GM12878 (cell line): Measurements from ENCODE around the gene GLTP.

ENCODE experiments used
- ATF7 ChIP-seq: fragments of 450-650 bp; IDR thresholded peaks from 2 replicates; pipeline ENCODE4 v1.6.1; 2016; ENCODE audit warnings: low read depth, mild to moderate bottlenecking
- CBFB ChIP-seq: IDR thresholded peaks from 2 replicates; pipeline ENCODE4 v1.6.1; 2016; ENCODE audit warnings: antibody characterized with exemption, low read depth
- CBX3 ChIP-seq: fragments of 200-600 bp; sonication (generic); IDR thresholded peaks from 2 replicates; pipeline ENCODE4 v1.6.1; 2016; ENCODE audit warnings: low read depth, borderline replicate concordance
- CBX5 ChIP-seq: sonication (generic); IDR thresholded peaks from 2 replicates; pipeline ENCODE4 v1.6.1; 2016; ENCODE audit warnings: low read depth, moderate library complexity, mild to moderate bottlenecking, inconsistent platforms
- CHD4 ChIP-seq: fragments of 200-600 bp; sonication (generic); IDR thresholded peaks from 2 replicates; pipeline ENCODE4 v1.6.1; 2016; ENCODE audit warnings: mild to moderate bottlenecking
- EZH2 ChIP-seq: IDR thresholded peaks from 2 replicates; pipeline ENCODE4 v1.6.1; 2012; ENCODE audit warnings: low read depth, mild to moderate bottlenecking, control low read depth, inconsistent platforms, low read length, borderline replicate concordance; ENCODE audit not compliant: control insufficient read depth
- POLR2A ChIP-seq: IDR thresholded peaks from 2 replicates; pipeline ENCODE4 v1.6.1; 2011; ENCODE audit warnings: low read depth, mild to moderate bottlenecking, low read length
- POLR2AphosphoS2 ChIP-seq: IDR thresholded peaks from 2 replicates; pipeline ENCODE4 v1.6.1; 2011; ENCODE audit warnings: low read depth, mild to moderate bottlenecking, low read length, improper control_type of control experiment, moderate library complexity
- POLR2AphosphoS5 ChIP-seq: IDR thresholded peaks from 2 replicates; pipeline ENCODE4 v1.6.1; 2011; ENCODE audit warnings: mild to moderate bottlenecking, low read length, inconsistent platforms
- SP1 ChIP-seq: IDR thresholded peaks from one replicate; pipeline ENCODE4 v1.6.1; 2011; ENCODE audit warnings: low read depth, low read length
- TF ChIP-seq, protein P1 (sequence below), 3 experiments: IDR thresholded peaks in 2 of 3; conservative IDR thresholded peaks in 1 of 3; 2 replicates each; pipeline ENCODE4 v1.5.1; 2011; ENCODE audit warnings: low read depth in 3 of 3, low read length in 3 of 3, mild to moderate bottlenecking in 3 of 3, control low read depth in 2 of 3, moderate library complexity in 2 of 3, inconsistent platforms in 1 of 3, mixed read lengths in 1 of 3; ENCODE audit not compliant: control insufficient read depth in 2 of 3, insufficient read depth in 1 of 3; ENCODE audit errors: extremely low read depth in 1 of 3
- TF ChIP-seq, protein P2 (sequence below): fragments of 450-650 bp; formaldehyde crosslinking; IDR thresholded peaks from 2 replicates; pipeline ENCODE4 v1.4.0; 2020; ENCODE audit warnings: mild to moderate bottlenecking, moderate library complexity
- TF ChIP-seq, protein P3 (sequence below): IDR thresholded peaks from 2 replicates; pipeline ENCODE4 v1.6.1; 2011; ENCODE audit warnings: borderline replicate concordance, low read depth, mild to moderate bottlenecking, moderate library complexity, low read length; ENCODE audit not compliant: insufficient read depth, poor library complexity, severe bottlenecking

DNA sequence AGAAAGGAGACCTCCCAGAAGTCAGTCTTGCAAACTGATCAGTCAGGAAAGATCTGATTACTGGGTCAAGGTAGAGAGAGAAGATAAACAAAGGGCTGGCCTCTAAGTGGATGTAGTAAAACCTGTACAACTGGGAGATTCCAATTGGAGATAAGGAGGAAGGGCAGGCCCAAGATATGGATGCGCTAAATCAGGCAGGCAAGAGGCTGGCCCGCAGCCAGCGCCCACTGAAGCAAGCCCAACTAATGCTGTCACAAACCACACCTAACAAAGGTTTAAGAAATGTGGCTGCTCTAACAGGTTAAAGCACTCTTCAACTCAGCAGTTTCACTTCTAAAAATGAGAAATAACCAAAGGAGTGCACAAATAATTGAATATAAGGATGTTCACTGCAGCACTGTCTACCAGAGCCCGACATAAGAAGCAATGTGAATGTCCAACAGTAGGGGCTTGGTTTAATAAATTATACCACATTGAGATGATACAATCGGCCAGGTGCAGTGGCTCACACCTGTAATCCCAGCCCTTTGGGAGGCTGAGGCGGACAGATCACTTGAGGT is 4.7 kb downstream of the GLTP start:
- peak; percentile 78 for TF ChIP-seq ATF7
- TF ChIP-seq, protein P1, sequence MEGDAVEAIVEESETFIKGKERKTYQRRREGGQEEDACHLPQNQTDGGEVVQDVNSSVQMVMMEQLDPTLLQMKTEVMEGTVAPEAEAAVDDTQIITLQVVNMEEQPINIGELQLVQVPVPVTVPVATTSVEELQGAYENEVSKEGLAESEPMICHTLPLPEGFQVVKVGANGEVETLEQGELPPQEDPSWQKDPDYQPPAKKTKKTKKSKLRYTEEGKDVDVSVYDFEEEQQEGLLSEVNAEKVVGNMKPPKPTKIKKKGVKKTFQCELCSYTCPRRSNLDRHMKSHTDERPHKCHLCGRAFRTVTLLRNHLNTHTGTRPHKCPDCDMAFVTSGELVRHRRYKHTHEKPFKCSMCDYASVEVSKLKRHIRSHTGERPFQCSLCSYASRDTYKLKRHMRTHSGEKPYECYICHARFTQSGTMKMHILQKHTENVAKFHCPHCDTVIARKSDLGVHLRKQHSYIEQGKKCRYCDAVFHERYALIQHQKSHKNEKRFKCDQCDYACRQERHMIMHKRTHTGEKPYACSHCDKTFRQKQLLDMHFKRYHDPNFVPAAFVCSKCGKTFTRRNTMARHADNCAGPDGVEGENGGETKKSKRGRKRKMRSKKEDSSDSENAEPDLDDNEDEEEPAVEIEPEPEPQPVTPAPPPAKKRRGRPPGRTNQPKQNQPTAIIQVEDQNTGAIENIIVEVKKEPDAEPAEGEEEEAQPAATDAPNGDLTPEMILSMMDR (IDR thresholded peaks at IDR 0.05 in 2 of 3, conservative IDR thresholded peaks at IDR 0.05 in 1 of 3; ENCODE audit: control insufficient read depth in 2 of 3, extremely low read depth in 1 of 3, insufficient read depth in 1 of 3, low read depth in 3 of 3, low read length in 3 of 3), result no peak
- no peak for TF ChIP-seq CBFB
- TF ChIP-seq POLR2AphosphoS5, result no peak
- TF ChIP-seq SP1, result no peak
- no peak for TF ChIP-seq POLR2AphosphoS2
- TF ChIP-seq CBX5, result no peak
- no peak for TF ChIP-seq CHD4
- no peak for TF ChIP-seq POLR2A
- TF ChIP-seq EZH2, result no peak
- no peak for TF ChIP-seq CBX3
- TF ChIP-seq, protein P2, sequence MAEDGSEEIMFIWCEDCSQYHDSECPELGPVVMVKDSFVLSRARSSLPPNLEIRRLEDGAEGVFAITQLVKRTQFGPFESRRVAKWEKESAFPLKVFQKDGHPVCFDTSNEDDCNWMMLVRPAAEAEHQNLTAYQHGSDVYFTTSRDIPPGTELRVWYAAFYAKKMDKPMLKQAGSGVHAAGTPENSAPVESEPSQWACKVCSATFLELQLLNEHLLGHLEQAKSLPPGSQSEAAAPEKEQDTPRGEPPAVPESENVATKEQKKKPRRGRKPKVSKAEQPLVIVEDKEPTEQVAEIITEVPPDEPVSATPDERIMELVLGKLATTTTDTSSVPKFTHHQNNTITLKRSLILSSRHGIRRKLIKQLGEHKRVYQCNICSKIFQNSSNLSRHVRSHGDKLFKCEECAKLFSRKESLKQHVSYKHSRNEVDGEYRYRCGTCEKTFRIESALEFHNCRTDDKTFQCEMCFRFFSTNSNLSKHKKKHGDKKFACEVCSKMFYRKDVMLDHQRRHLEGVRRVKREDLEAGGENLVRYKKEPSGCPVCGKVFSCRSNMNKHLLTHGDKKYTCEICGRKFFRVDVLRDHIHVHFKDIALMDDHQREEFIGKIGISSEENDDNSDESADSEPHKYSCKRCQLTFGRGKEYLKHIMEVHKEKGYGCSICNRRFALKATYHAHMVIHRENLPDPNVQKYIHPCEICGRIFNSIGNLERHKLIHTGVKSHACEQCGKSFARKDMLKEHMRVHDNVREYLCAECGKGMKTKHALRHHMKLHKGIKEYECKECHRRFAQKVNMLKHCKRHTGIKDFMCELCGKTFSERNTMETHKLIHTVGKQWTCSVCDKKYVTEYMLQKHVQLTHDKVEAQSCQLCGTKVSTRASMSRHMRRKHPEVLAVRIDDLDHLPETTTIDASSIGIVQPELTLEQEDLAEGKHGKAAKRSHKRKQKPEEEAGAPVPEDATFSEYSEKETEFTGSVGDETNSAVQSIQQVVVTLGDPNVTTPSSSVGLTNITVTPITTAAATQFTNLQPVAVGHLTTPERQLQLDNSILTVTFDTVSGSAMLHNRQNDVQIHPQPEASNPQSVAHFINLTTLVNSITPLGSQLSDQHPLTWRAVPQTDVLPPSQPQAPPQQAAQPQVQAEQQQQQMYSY (CRISPR knock-in tag), result no peak
- TF ChIP-seq, protein P3, sequence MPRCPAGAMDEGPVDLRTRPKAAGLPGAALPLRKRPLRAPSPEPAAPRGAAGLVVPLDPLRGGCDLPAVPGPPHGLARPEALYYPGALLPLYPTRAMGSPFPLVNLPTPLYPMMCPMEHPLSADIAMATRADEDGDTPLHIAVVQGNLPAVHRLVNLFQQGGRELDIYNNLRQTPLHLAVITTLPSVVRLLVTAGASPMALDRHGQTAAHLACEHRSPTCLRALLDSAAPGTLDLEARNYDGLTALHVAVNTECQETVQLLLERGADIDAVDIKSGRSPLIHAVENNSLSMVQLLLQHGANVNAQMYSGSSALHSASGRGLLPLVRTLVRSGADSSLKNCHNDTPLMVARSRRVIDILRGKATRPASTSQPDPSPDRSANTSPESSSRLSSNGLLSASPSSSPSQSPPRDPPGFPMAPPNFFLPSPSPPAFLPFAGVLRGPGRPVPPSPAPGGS, result no peak
